ENCODE measurements around the gene ULK2.

DNA sequence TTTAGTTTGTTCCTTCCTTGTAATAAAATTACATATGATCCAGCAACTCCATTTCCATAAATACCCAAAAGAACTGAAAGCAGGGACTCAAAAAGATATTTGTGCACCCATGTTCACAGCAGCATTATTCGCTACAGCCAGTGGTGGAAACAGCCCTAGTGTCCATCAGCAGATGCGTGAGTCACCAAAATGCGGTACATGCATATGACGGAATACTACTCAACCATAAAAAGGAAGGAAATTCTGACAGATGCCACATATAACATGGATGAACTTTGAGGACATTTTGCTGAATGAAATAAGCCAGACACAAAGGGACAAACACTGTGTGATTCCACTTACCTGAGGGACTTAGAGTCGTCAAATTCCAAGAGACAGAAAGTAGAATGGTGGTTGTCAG is 142.2 kb downstream of the ULK2 start:
- TF ChIP-seq, protein P1, sequence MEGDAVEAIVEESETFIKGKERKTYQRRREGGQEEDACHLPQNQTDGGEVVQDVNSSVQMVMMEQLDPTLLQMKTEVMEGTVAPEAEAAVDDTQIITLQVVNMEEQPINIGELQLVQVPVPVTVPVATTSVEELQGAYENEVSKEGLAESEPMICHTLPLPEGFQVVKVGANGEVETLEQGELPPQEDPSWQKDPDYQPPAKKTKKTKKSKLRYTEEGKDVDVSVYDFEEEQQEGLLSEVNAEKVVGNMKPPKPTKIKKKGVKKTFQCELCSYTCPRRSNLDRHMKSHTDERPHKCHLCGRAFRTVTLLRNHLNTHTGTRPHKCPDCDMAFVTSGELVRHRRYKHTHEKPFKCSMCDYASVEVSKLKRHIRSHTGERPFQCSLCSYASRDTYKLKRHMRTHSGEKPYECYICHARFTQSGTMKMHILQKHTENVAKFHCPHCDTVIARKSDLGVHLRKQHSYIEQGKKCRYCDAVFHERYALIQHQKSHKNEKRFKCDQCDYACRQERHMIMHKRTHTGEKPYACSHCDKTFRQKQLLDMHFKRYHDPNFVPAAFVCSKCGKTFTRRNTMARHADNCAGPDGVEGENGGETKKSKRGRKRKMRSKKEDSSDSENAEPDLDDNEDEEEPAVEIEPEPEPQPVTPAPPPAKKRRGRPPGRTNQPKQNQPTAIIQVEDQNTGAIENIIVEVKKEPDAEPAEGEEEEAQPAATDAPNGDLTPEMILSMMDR (tag by site-specific recombination; IDR thresholded peaks at IDR 0.05) = no peak
- TF ChIP-seq ZNF521 (tag by site-specific recombination; IDR thresholded peaks at IDR 0.05) (no peak), KLF10 (tag by site-specific recombination; IDR thresholded peaks at IDR 0.05) (no peak), ZNF274 (IDR thresholded peaks at IDR 0.05; ENCODE audit: low read length) (no peak), ZNF274 (tag by site-specific recombination; IDR thresholded peaks at IDR 0.05; ENCODE audit: borderline replicate concordance) (no peak), YY1 (tag by site-specific recombination; IDR thresholded peaks at IDR 0.05) (no peak), ZNF596 (tag by site-specific recombination; IDR thresholded peaks at IDR 0.05) (no peak), KLF9 (tag by site-specific recombination; IDR thresholded peaks at IDR 0.05; ENCODE audit: low read depth) (no peak), ZNF670 (tag by site-specific recombination; IDR thresholded peaks at IDR 0.05; ENCODE audit: low read depth) (no peak)
- TF ChIP-seq, protein P2, sequence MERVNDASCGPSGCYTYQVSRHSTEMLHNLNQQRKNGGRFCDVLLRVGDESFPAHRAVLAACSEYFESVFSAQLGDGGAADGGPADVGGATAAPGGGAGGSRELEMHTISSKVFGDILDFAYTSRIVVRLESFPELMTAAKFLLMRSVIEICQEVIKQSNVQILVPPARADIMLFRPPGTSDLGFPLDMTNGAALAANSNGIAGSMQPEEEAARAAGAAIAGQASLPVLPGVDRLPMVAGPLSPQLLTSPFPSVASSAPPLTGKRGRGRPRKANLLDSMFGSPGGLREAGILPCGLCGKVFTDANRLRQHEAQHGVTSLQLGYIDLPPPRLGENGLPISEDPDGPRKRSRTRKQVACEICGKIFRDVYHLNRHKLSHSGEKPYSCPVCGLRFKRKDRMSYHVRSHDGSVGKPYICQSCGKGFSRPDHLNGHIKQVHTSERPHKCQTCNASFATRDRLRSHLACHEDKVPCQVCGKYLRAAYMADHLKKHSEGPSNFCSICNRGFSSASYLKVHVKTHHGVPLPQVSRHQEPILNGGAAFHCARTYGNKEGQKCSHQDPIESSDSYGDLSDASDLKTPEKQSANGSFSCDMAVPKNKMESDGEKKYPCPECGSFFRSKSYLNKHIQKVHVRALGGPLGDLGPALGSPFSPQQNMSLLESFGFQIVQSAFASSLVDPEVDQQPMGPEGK (tag by site-specific recombination; IDR thresholded peaks at IDR 0.05) = no peak
- TF ChIP-seq, protein P3, sequence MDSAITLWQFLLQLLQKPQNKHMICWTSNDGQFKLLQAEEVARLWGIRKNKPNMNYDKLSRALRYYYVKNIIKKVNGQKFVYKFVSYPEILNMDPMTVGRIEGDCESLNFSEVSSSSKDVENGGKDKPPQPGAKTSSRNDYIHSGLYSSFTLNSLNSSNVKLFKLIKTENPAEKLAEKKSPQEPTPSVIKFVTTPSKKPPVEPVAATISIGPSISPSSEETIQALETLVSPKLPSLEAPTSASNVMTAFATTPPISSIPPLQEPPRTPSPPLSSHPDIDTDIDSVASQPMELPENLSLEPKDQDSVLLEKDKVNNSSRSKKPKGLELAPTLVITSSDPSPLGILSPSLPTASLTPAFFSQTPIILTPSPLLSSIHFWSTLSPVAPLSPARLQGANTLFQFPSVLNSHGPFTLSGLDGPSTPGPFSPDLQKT (IDR thresholded peaks at IDR 0.05; ENCODE audit: borderline replicate concordance, low read depth, low read length) = no peak
- TF ChIP-seq, protein P4, sequence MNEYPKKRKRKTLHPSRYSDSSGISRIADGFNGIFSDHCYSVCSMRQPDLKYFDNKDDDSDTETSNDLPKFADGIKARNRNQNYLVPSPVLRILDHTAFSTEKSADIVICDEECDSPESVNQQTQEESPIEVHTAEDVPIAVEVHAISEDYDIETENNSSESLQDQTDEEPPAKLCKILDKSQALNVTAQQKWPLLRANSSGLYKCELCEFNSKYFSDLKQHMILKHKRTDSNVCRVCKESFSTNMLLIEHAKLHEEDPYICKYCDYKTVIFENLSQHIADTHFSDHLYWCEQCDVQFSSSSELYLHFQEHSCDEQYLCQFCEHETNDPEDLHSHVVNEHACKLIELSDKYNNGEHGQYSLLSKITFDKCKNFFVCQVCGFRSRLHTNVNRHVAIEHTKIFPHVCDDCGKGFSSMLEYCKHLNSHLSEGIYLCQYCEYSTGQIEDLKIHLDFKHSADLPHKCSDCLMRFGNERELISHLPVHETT (tag by site-specific recombination; IDR thresholded peaks at IDR 0.05) = no peak
- TF ChIP-seq, protein P5, sequence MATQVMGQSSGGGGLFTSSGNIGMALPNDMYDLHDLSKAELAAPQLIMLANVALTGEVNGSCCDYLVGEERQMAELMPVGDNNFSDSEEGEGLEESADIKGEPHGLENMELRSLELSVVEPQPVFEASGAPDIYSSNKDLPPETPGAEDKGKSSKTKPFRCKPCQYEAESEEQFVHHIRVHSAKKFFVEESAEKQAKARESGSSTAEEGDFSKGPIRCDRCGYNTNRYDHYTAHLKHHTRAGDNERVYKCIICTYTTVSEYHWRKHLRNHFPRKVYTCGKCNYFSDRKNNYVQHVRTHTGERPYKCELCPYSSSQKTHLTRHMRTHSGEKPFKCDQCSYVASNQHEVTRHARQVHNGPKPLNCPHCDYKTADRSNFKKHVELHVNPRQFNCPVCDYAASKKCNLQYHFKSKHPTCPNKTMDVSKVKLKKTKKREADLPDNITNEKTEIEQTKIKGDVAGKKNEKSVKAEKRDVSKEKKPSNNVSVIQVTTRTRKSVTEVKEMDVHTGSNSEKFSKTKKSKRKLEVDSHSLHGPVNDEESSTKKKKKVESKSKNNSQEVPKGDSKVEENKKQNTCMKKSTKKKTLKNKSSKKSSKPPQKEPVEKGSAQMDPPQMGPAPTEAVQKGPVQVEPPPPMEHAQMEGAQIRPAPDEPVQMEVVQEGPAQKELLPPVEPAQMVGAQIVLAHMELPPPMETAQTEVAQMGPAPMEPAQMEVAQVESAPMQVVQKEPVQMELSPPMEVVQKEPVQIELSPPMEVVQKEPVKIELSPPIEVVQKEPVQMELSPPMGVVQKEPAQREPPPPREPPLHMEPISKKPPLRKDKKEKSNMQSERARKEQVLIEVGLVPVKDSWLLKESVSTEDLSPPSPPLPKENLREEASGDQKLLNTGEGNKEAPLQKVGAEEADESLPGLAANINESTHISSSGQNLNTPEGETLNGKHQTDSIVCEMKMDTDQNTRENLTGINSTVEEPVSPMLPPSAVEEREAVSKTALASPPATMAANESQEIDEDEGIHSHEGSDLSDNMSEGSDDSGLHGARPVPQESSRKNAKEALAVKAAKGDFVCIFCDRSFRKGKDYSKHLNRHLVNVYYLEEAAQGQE (tag by site-specific recombination; IDR thresholded peaks at IDR 0.05) = no peak
